ENCODE results near the gene MAD2L2. TPM values are rescaled to one million over a fixed set of nuclear protein-coding genes. Genes with fewer than 3 reads are reported as not detected.

MAD2L2 gene
- total RNA-seq, 4 donors from 2014 or later = 5.2 to 11.4 (median 7.1) TPM

- WGBS, 2 donors (ENCODE audit: low coverage in 1 of 2) = 61 to 83% methylated on average over 2 to 15 of the region's 15 CpGs
- in situ Hi-C loops (cut with MboI; ENCODE audit: low pct_ligation_motif_present in 1 of 4, low pct_unique_long_range_greater_than_20kb in 1 of 4, low sequenced_read_pairs in 3 of 4) = loop anchor here (10.0 to 25.0 kb wide), 4 partner anchors 292 to 595 kb away; partner anchors contain the start of gene MASP2 (in 2 of the 4)
- Histone ChIP-seq H3K27me3 (peaks cover 25% of the 10 kb centered on the region), H3K36me3 (no peaks in the 10 kb centered on the region), H3K4me3 (no peak overlapping the region), H3K27ac (no peak overlapping the region), H3K9me3 (no peaks in the 10 kb centered on the region), H3K4me1 (no peaks in the 10 kb centered on the region)
- intact Hi-C loops (cut with DNase I; ENCODE audit: low total_unique reads) = no loop called here
- DNase-seq = no peak
- TF ChIP-seq CTCF (IDR thresholded peaks at IDR 0.05) (no peak), POLR2A (IDR thresholded peaks at IDR 0.05) (no peak), POLR2AphosphoS5 (IDR thresholded peaks at IDR 0.05) (no peak), EP300 (IDR thresholded peaks at IDR 0.05; ENCODE audit: low read depth) (no peak)
Measured at GRCh38 chr1:11629184-11630016, 51.5 kb downstream of the MAD2L2 start.

GRCh38 chr1:11628767-11629166, 52.2 kb downstream of the MAD2L2 start:
- Histone ChIP-seq H3K9me3 (no peaks in the 10 kb centered on the region), H3K4me3 (no peak overlapping the region), H3K27me3 (peaks cover 25% of the 10 kb centered on the region), H3K36me3 (no peaks in the 10 kb centered on the region), H3K27ac (no peak overlapping the region), H3K4me1 (no peaks in the 10 kb centered on the region)
- no peak for TF ChIP-seq POLR2AphosphoS5 (IDR thresholded peaks at IDR 0.05)
- no peak for TF ChIP-seq EP300 (IDR thresholded peaks at IDR 0.05; ENCODE audit: low read depth)
- TF ChIP-seq CTCF (IDR thresholded peaks at IDR 0.05) = no peak
- no peak for TF ChIP-seq POLR2A (IDR thresholded peaks at IDR 0.05)
- no peak for DNase-seq
- 91% methylated on average over 7 of the region's 7 CpGs; no CpG with 5 or more reads in 1 of the 2 donors for WGBS, 2 donors (ENCODE audit: low coverage in 1 of 2)
- intact Hi-C loops (cut with DNase I; ENCODE audit: low total_unique reads) (no loop called here), in situ Hi-C loops (cut with MboI; ENCODE audit: low pct_ligation_motif_present in 1 of 4, low pct_unique_long_range_greater_than_20kb in 1 of 4, low sequenced_read_pairs in 3 of 4) (loop anchor here (25.0 kb wide), 3 partner anchors 291 to 591 kb away; partner anchors contain the start of gene MASP2 (in 2 of the 4))

GRCh38 chr1:11626551-11626950, 54.4 kb downstream of the MAD2L2 start:
- in situ Hi-C loops (cut with MboI; ENCODE audit: low pct_ligation_motif_present in 1 of 4, low pct_unique_long_range_greater_than_20kb in 1 of 4, low sequenced_read_pairs in 3 of 4) (loop anchor here (25.0 kb wide), 3 partner anchors 289 to 589 kb away; partner anchors contain the start of gene MASP2 (in 2 of the 4)), intact Hi-C loops (cut with DNase I; ENCODE audit: low total_unique reads) (no loop called here)
- H3K27me3 ChIP-seq = peaks cover 21% of the 10 kb centered on the region
- H3K27ac ChIP-seq = no peak overlapping the region
- DNase-seq = no peak
- H3K4me1 ChIP-seq = no peaks in the 10 kb centered on the region
- H3K4me3 ChIP-seq = no peak overlapping the region
- TF ChIP-seq POLR2AphosphoS5 (IDR thresholded peaks at IDR 0.05) (no peak), CTCF (IDR thresholded peaks at IDR 0.05) (no peak), EP300 (IDR thresholded peaks at IDR 0.05; ENCODE audit: low read depth) (no peak), POLR2A (IDR thresholded peaks at IDR 0.05) (no peak)
- 40 to 57% methylated on average over 2 to 3 of the region's 3 CpGs for WGBS, 2 donors (ENCODE audit: low coverage in 1 of 2)
- H3K9me3 ChIP-seq = no peaks in the 10 kb centered on the region
- no peaks in the 10 kb centered on the region for H3K36me3 ChIP-seq

Other genes with a start within 250 kb of the MAD2L2 start
- gene DISP3, start 202.0 kb downstream of the MAD2L2 start, total RNA-seq = 1 to 10 TPM in 1 of 4 donors, under 1 TPM in 2, not detected in 1; under 0.01 to 2.6 (median 0.16) TPM
- 1 to 10 TPM in 1 of 4 donors, under 1 TPM in 1, not detected in 2; 0.82 to 3.7 TPM for gene FBXO2, start 26.7 kb downstream of the MAD2L2 start, total RNA-seq
- gene FBXO44, start 26.3 kb downstream of the MAD2L2 start, total RNA-seq = 10 to 100 TPM in 2 of 4 donors, 1 to 10 TPM in 2; 3.2 to 10.5 (median 6.9) TPM
- 1 to 10 TPM; 4.4 to 8.9 (median 5.2) TPM for gene FBXO6, start 16.9 kb downstream of the MAD2L2 start, total RNA-seq
- under 1 TPM in 2 of 4 donors, not detected in 2; 0.14 to 0.16 TPM for gene DRAXIN, start 10.6 kb upstream of the MAD2L2 start, total RNA-seq
- gene AGTRAP, start 55.0 kb upstream of the MAD2L2 start, total RNA-seq = 10 to 100 TPM in 3 of 4 donors, 1 to 10 TPM in 1; 1.2 to 27.0 (median 22.7) TPM
- gene C1orf167, start 81.0 kb upstream of the MAD2L2 start, total RNA-seq = under 1 TPM in 1 of 4 donors, not detected in 3; 0.48 TPM
- gene MTHFR, start 124.8 kb upstream of the MAD2L2 start, total RNA-seq = 100 to 1,000 TPM in 1 of 4 donors, 10 to 100 TPM in 3; 42.8 to 141 (median 48.3) TPM
- gene CLCN6, start 125.0 kb upstream of the MAD2L2 start, total RNA-seq = 100 to 1,000 TPM in 1 of 4 donors, 10 to 100 TPM in 3; 14.0 to 184 (median 30.7) TPM
- not detected for gene NPPA, start 166.6 kb upstream of the MAD2L2 start, total RNA-seq
- gene NPPB, start 177.8 kb upstream of the MAD2L2 start, total RNA-seq = not detected
- 100 to 1,000 TPM; 140 to 265 (median 201) TPM for gene KIAA2013, start 245.3 kb upstream of the MAD2L2 start, total RNA-seq

All from transverse colon (tissue), 4 donors.